HG02588 (cell line): ENCODE data around the gene SULT4A1.

ENCODE experiments used
- ATAC-seq: cut with Tn5 transposase; IDR thresholded peaks from one replicate; pipeline ENCODE4 v1.9.1; 2021; ENCODE audit warnings: mild to moderate bottlenecking, moderate library complexity; ENCODE audit not compliant: unreplicated experiment

The SULT4A1 gene

GRCh38 chr22:43812149-43812842 is 50.0 kb downstream of the SULT4A1 start, which contains the start of gene EFCAB6:
Gene EFCAB6, minus strand, starts transcription at chr22:43812305. Its CDS starts 29,987 bp downstream, at chr22:43782318.
- ATAC-seq: peak; percentile 79

GRCh38 chr22:43811777-43812148 is 50.5 kb downstream of the SULT4A1 start:
- peak; percentile 28 for ATAC-seq

- ATAC-seq: no peak
Measured at GRCh38 chr22:43802897-43803495, 59.3 kb downstream of the SULT4A1 start.

- ATAC-seq: no peak
Measured at GRCh38 chr22:43800970-43801369, 61.3 kb downstream of the SULT4A1 start.

- ATAC-seq: no peak
Measured at GRCh38 chr22:43798492-43798891, 63.8 kb downstream of the SULT4A1 start.

- ATAC-seq: no peak
Measured at GRCh38 chr22:43796567-43796966, 65.7 kb downstream of the SULT4A1 start.

GRCh38 chr22:43795320-43795719 is 67.0 kb downstream of the SULT4A1 start:
- ATAC-seq: no peak

- no peak for ATAC-seq
Measured at GRCh38 chr22:43792905-43793304, 69.4 kb downstream of the SULT4A1 start.

- no peak for ATAC-seq
Measured at GRCh38 chr22:43789452-43789851, 72.9 kb downstream of the SULT4A1 start.

- no peak for ATAC-seq
Measured at GRCh38 chr22:43783777-43784176, 78.5 kb downstream of the SULT4A1 start.

- no peak for ATAC-seq
Measured at GRCh38 chr22:43782448-43782847, 79.9 kb downstream of the SULT4A1 start.

GRCh38 chr22:43777286-43777685 is 85.0 kb downstream of the SULT4A1 start:
- no peak for ATAC-seq

GRCh38 chr22:43776081-43776670 is 86.1 kb downstream of the SULT4A1 start:
- ATAC-seq: no peak
